Stimulated activated effector memory CD8-positive, alpha-beta T cell treated with anti-CD3 and anti-CD28 coated beads, Interleukin-12 subunit alpha, Interleukin-12 subunit beta, amount 100 ng/mL, for 72 hours (primary cell): ENCODE results near the gene GNPDA1.

ENCODE experiments used
- ATAC-seq: fragments of 150-1000 bp; cut with Tn5 transposase; 2 replicates; pipeline ENCODE4 v1.10.0; 2021
- DNase-seq, 2 donors: peaks; one replicate each; pipeline ENCODE4 v3.0.0; 2021 to 2022; ENCODE audit warnings: low spot score in 2 of 2
- H3K27ac Mint-ChIP-seq: one replicate; pipeline ENCODE4 v1.8.0; 2022; ENCODE audit warnings: mild to moderate bottlenecking, mixed read lengths
- H3K36me3 Mint-ChIP-seq: one replicate; pipeline ENCODE4 v1.8.0; 2022; ENCODE audit warnings: mild to moderate bottlenecking, mixed read lengths
- H3K4me1 Mint-ChIP-seq: one replicate; pipeline ENCODE4 v1.8.0; 2022; ENCODE audit warnings: mixed read lengths
- H3K4me3 Mint-ChIP-seq: one replicate; pipeline ENCODE4 v1.8.0; 2022; ENCODE audit warnings: mild to moderate bottlenecking, mixed read lengths
- H3K9me3 Mint-ChIP-seq: one replicate; pipeline ENCODE4 v1.8.0; 2022; ENCODE audit warnings: mixed read lengths

GNPDA1 gene

DNA sequence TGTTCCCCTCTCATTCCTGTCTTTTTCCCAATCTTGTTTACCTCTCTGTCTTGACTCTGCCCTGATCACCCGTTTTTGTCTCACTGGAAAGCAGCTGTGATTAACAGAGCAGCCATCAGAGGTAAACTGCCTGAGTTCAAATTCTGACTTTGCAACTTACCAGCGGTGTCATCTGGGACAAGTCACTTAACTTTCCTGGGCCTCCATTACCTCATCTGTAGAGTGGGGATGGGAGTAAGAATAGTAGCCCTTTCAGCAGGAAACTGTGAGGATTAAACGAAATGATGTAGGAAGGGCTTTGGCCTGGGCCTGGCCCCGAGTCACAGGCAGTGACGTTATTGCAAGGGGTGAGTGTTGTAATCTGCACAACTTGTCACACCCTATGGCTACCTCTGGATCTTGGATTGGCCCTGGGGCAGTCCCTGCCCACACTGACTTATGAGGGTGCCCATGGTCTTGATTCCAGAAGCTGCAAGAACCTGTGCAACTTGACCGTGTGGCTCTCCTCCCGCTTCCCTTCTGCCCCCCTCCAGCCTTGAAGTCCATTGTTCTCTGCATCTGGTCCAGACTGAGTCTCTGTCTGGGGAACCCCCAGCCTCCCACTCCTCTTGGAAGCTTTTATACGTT lies 54.2 kb downstream of the GNPDA1 start:
- DNase-seq (peak in 1 of 2 donors; percentile 47), ATAC-seq (peak; percentile 43)
- peak overlapping the region; percentile 33 for H3K4me3 Mint-ChIP-seq
- peaks cover 39% of the 10 kb centered on the region for H3K4me1 Mint-ChIP-seq
- H3K9me3 Mint-ChIP-seq, result no peaks in the 10 kb centered on the region
- peaks cover 5% of the 10 kb centered on the region for H3K36me3 Mint-ChIP-seq
- peak overlapping the region; percentile 82 for H3K27ac Mint-ChIP-seq

DNA sequence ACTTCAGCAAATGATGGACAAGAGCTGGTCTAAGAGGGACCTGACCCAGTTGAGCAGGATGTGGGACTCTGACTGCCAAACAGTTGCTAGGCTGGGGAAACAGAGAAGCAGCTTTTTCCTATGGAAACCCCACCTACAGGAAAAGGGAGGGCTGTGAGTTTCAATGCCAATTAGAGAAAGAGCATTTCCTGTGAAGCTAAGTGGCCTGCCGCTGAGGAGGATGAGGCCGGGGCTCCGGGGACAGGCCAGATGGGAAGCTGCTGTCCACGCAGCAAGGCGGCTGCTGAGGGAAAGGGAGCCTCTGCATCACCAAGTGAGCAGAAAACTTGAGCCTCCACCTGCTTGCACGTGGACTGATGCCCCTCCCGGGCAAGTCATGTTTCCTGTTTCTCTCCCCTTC lies 54.7 kb downstream of the GNPDA1 start, which contains the start of gene PCDH12:
Gene PCDH12 (minus strand): TSS at position 90 of the 400 bp plus-strand sequence. CDS start 351 bp downstream, outside the sequence.
- H3K9me3 Mint-ChIP-seq, result no peaks in the 10 kb centered on the region
- H3K4me3 Mint-ChIP-seq, result peak within 1 kb of the TSS; percentile 33
- peaks cover 5% of the 10 kb centered on the region for H3K36me3 Mint-ChIP-seq
- DNase-seq (no peak), ATAC-seq (no peak)
- peaks cover 39% of the 10 kb centered on the region for H3K4me1 Mint-ChIP-seq
- peak within 1 kb of the TSS; percentile 82 for H3K27ac Mint-ChIP-seq

GRCh38 chr5:141957367-141957996 lies 55.3 kb downstream of the GNPDA1 start:
- H3K9me3 Mint-ChIP-seq, result no peaks in the 10 kb centered on the region
- H3K4me1 Mint-ChIP-seq, result peaks cover 39% of the 10 kb centered on the region
- DNase-seq, result no peak
- H3K4me3 Mint-ChIP-seq, result peak overlapping the region; percentile 33
- H3K36me3 Mint-ChIP-seq, result peaks cover 5% of the 10 kb centered on the region
- H3K27ac Mint-ChIP-seq, result peak overlapping the region; percentile 82
- ATAC-seq, result no peak

GRCh38 chr5:141954194-141954593 lies 58.6 kb downstream of the GNPDA1 start:
- H3K4me3 Mint-ChIP-seq, result no peak overlapping the region
- DNase-seq, result no peak
- no peak for ATAC-seq
- H3K4me1 Mint-ChIP-seq, result peaks cover 30% of the 10 kb centered on the region
- H3K36me3 Mint-ChIP-seq, result no peaks in the 10 kb centered on the region
- no peak overlapping the region for H3K27ac Mint-ChIP-seq
- no peaks in the 10 kb centered on the region for H3K9me3 Mint-ChIP-seq

- no peak for DNase-seq
- Mint-ChIP-seq H3K4me1 (peaks cover 13% of the 10 kb centered on the region), H3K4me3 (no peak overlapping the region), H3K36me3 (no peaks in the 10 kb centered on the region), H3K9me3 (no peaks in the 10 kb centered on the region), H3K27ac (peak overlapping the region; percentile 41)
- no peak for ATAC-seq
These were observed 60.8 kb downstream of the GNPDA1 start for GRCh38 chr5:141952020-141952419.

GRCh38 chr5:141951332-141951781 lies 61.5 kb downstream of the GNPDA1 start:
- H3K4me3 Mint-ChIP-seq, result no peak overlapping the region
- H3K9me3 Mint-ChIP-seq, result no peaks in the 10 kb centered on the region
- ATAC-seq (peak; percentile 67), DNase-seq (no peak)
- H3K4me1 Mint-ChIP-seq, result peaks cover 13% of the 10 kb centered on the region
- H3K27ac Mint-ChIP-seq, result peak overlapping the region; percentile 41
- no peaks in the 10 kb centered on the region for H3K36me3 Mint-ChIP-seq
